Endodermal cell (in vitro differentiated cells): Measurements from ENCODE around the gene TPPP. TPM values are rescaled to one million over a fixed set of nuclear protein-coding genes. Genes with fewer than 3 reads are reported as not detected.

Experiments used
- DNase-seq: peaks from one replicate; pipeline ENCODE4 v3.0.0-alpha.2; 2017
- H3K27ac ChIP-seq: 2 replicates; pipeline ENCODE4 v1.5.1; 2013; ENCODE audit warnings: mild to moderate bottlenecking, low read depth, low read length, moderate library complexity
- H3K27me3 ChIP-seq: 2 replicates; pipeline ENCODE4 v1.6.1; 2013; ENCODE audit warnings: mild to moderate bottlenecking, low read length, moderate library complexity; ENCODE audit not compliant: insufficient read depth, control insufficient read depth, poor library complexity, severe bottlenecking
- H3K36me3 ChIP-seq: 2 replicates; pipeline ENCODE4 v1.7.0; 2013; ENCODE audit warnings: mild to moderate bottlenecking, low read length, moderate library complexity; ENCODE audit not compliant: control insufficient read depth, insufficient read depth
- H3K4me1 ChIP-seq: one replicate; pipeline ENCODE4 v1.7.0; 2013; ENCODE audit warnings: low read length; ENCODE audit not compliant: control insufficient read depth, insufficient read depth
- H3K4me3 ChIP-seq: 2 replicates; pipeline ENCODE4 v1.5.1; 2013; ENCODE audit warnings: mild to moderate bottlenecking, low read length, moderate library complexity
- H3K9ac ChIP-seq: 2 replicates; pipeline ENCODE4 v1.6.1; 2013; ENCODE audit warnings: mild to moderate bottlenecking, low read length, moderate library complexity; ENCODE audit not compliant: poor library complexity, severe bottlenecking; ENCODE audit errors: extremely low read depth
- H3K9me3 ChIP-seq: 2 replicates; pipeline ENCODE4 v1.6.1; 2013; ENCODE audit warnings: mild to moderate bottlenecking, low read length, moderate library complexity; ENCODE audit not compliant: control insufficient read depth
- H3K27ac Mint-ChIP-seq: 2 replicates; pipeline ENCODE4 v1.8.0; 2020; ENCODE audit warnings: mixed read lengths
- H3K27me3 Mint-ChIP-seq: 2 replicates; pipeline ENCODE4 v1.8.0; 2021; ENCODE audit warnings: mild to moderate bottlenecking, mixed read lengths; ENCODE audit not compliant: insufficient read depth
- H3K36me3 Mint-ChIP-seq: 2 replicates; pipeline ENCODE4 v1.8.0; 2020; ENCODE audit warnings: low read depth, mixed read lengths
- H3K4me1 Mint-ChIP-seq: 2 replicates; pipeline ENCODE4 v1.8.0; 2020; ENCODE audit warnings: mixed read lengths
- H3K4me3 Mint-ChIP-seq: 2 replicates; pipeline ENCODE4 v1.8.0; 2020; ENCODE audit warnings: mild to moderate bottlenecking, moderate library complexity, mixed read lengths
- H3K9me3 Mint-ChIP-seq: 2 replicates; pipeline ENCODE4 v1.8.0; 2020; ENCODE audit warnings: mild to moderate bottlenecking, mixed read lengths
- WGBS, 2 experiments: methylation state at CpG; one replicate each; pipeline versions ENCODE4 v1.1.5 to v1.1.7; 2013; ENCODE audit warnings: missing lambda C conversion rate in 2 of 2, mixed read lengths in 1 of 2; ENCODE audit not compliant: insufficient coverage in 1 of 2, insufficient read length in 1 of 2; 5-methylcytosine and 5-hydroxymethylcytosine counted together
- total RNA-seq, 2 donors: library from RNA; stranded (reverse); fragmentation: NEBNext Ultra II Directional in 1 of 2; extraction: Animal tissue kit (Norgen Biotek cat#: 25700) in 1 of 2; gene quantifications; 2 replicates in 1 of 2; 3 replicates in 1 of 2; pipeline ENCODE4 v1.2.1, GENCODE V29; 2021
- TF ChIP-seq, protein P1 (sequence below): fragments of 200-600 bp; sonication (generic); conservative IDR thresholded peaks from 2 replicates; pipeline ENCODE4 v1.5.0; 2021; ENCODE audit warnings: antibody characterized with exemption, mild to moderate bottlenecking

TPPP gene
- total RNA-seq, 2 donors from 2014 or later = 0.22 to 0.70 TPM

DNA sequence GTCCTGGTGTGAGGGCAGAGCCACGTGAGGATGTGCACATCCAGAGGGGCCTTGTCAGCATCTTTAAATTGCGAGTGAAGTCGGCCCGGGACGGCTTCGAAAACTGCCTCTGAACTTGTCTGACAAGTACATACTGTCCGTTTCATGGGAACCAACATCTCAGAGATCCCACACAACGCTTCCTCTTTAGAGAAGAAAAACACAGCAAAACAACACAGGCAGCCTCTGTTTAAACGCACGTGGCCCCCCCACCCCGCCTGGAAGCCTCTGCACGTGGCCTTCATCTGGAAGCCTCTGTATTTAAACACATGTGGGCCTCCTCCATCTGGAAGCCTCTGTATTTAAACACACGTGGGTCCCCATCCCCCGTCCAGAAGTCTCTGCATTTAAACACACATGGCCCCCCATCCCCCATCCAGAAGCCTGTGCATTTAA, 51.8 kb downstream of the TPPP start:
- WGBS, 2 experiments = 92 to 98% methylated on average over 11 to 14 of the region's 14 CpGs

GRCh38 chr5:640461-641330, 52.5 kb downstream of the TPPP start:
- peaks cover 58% of the 10 kb centered on the region for H3K36me3 Mint-ChIP-seq
- 93 to 95% methylated on average over 25 to 35 of the region's 35 CpGs for WGBS, 2 experiments

More for the DNA sequence above, 51.8 kb downstream of the TPPP start:
- Mint-ChIP-seq H3K4me1 (no peaks in the 10 kb centered on the region), H3K36me3 (peaks cover 58% of the 10 kb centered on the region), H3K4me3 (no peak overlapping the region), H3K27ac (no peak overlapping the region), H3K9me3 (no peaks in the 10 kb centered on the region), H3K27me3 (no peaks in the 10 kb centered on the region)
- Histone ChIP-seq H3K36me3 (peaks cover 39% of the 10 kb centered on the region), H3K9ac (no peak overlapping the region), H3K4me3 (no peak overlapping the region), H3K9me3 (no peaks in the 10 kb centered on the region), H3K27ac (no peak overlapping the region), H3K4me1 (no peaks in the 10 kb centered on the region), H3K27me3 (no peaks in the 10 kb centered on the region)
- TF ChIP-seq, protein P1, sequence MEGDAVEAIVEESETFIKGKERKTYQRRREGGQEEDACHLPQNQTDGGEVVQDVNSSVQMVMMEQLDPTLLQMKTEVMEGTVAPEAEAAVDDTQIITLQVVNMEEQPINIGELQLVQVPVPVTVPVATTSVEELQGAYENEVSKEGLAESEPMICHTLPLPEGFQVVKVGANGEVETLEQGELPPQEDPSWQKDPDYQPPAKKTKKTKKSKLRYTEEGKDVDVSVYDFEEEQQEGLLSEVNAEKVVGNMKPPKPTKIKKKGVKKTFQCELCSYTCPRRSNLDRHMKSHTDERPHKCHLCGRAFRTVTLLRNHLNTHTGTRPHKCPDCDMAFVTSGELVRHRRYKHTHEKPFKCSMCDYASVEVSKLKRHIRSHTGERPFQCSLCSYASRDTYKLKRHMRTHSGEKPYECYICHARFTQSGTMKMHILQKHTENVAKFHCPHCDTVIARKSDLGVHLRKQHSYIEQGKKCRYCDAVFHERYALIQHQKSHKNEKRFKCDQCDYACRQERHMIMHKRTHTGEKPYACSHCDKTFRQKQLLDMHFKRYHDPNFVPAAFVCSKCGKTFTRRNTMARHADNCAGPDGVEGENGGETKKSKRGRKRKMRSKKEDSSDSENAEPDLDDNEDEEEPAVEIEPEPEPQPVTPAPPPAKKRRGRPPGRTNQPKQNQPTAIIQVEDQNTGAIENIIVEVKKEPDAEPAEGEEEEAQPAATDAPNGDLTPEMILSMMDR = no peak
- DNase-seq = no peak

GRCh38 chr5:639584-640213, 53.5 kb downstream of the TPPP start:
- no peaks in the 10 kb centered on the region for H3K9me3 Mint-ChIP-seq
- H3K4me3 Mint-ChIP-seq = no peak overlapping the region
- peaks cover 44% of the 10 kb centered on the region for H3K36me3 ChIP-seq
- WGBS, 2 experiments = 92 to 95% methylated on average over 13 to 20 of the region's 20 CpGs
- H3K9ac ChIP-seq = no peak overlapping the region
- no peak for DNase-seq
- H3K36me3 Mint-ChIP-seq = peaks cover 58% of the 10 kb centered on the region
- no peaks in the 10 kb centered on the region for H3K4me1 Mint-ChIP-seq
- no peaks in the 10 kb centered on the region for H3K27me3 Mint-ChIP-seq
- TF ChIP-seq, protein P1 = no peak
- no peak overlapping the region for H3K4me3 ChIP-seq
- H3K4me1 ChIP-seq = no peaks in the 10 kb centered on the region
- no peak overlapping the region for H3K27ac ChIP-seq
- no peak overlapping the region for H3K27ac Mint-ChIP-seq
- no peaks in the 10 kb centered on the region for H3K9me3 ChIP-seq
- H3K27me3 ChIP-seq = no peaks in the 10 kb centered on the region

More at GRCh38 chr5:640461-641330, 52.5 kb downstream of the TPPP start:
- Mint-ChIP-seq H3K27ac (no peak overlapping the region), H3K9me3 (no peaks in the 10 kb centered on the region), H3K27me3 (no peaks in the 10 kb centered on the region), H3K4me1 (no peaks in the 10 kb centered on the region), H3K4me3 (no peak overlapping the region)
- Histone ChIP-seq H3K36me3 (peaks cover 39% of the 10 kb centered on the region), H3K27ac (no peak overlapping the region), H3K27me3 (no peaks in the 10 kb centered on the region), H3K4me3 (no peak overlapping the region), H3K9me3 (no peaks in the 10 kb centered on the region), H3K9ac (no peak overlapping the region), H3K4me1 (no peaks in the 10 kb centered on the region)
- no peak for DNase-seq
- TF ChIP-seq, protein P1 = no peak
